Right lobe of liver (tissue), 6 donors: ENCODE data around the gene OAS3. TPM values are rescaled to one million over a fixed set of nuclear protein-coding genes. Genes with fewer than 3 reads are reported as not detected.

Source experiments
- ATAC-seq, 4 donors: fragments of 200-7000 bp; cut with Tn5 transposase; one replicate each; pipeline ENCODE4 v1.9.1; 2020; ENCODE audit warnings: mild to moderate bottlenecking in 4 of 4, moderate library complexity in 4 of 4
- DNase-seq, 3 donors: peaks; one replicate each; pipeline ENCODE4 v3.0.0-alpha.2; 2020
- H3K27ac ChIP-seq, 3 donors: fragments of 200-600 bp; one replicate each; pipeline ENCODE4 v1.8.0; 2022
- H3K27me3 ChIP-seq, 2 donors: fragments of 200-600 bp; one replicate each; pipeline ENCODE4 v1.8.0; 2022
- H3K36me3 ChIP-seq, 4 donors: fragments of 200-600 bp; sonication (generic) in 1 of 4; one replicate each; pipeline versions ENCODE4 v1.5.1 to v1.8.0; 2017 to 2022; ENCODE audit warnings: control low read depth in 1 of 4
- H3K4me1 ChIP-seq, 4 donors: fragments of 200-600 bp; sonication (generic) in 1 of 4; one replicate each; pipeline versions ENCODE4 v1.5.1 to v1.8.0; 2017 to 2022; ENCODE audit warnings: control low read depth in 1 of 4
- H3K4me3 ChIP-seq, 3 donors: fragments of 200-600 bp; one replicate each; pipeline ENCODE4 v1.8.0; 2022
- H3K9me3 ChIP-seq, 4 donors: fragments of 200-600 bp; sonication (generic) in 1 of 4; one replicate each; pipeline versions ENCODE4 v1.5.1 to v1.8.0; 2017 to 2022; ENCODE audit warnings: control low read depth in 1 of 4
- POLR2A ChIP-seq: fragments of 450-650 bp; IDR thresholded peaks from one replicate; pipeline ENCODE4 v1.6.1; 2017; ENCODE audit warnings: antibody characterized with exemption, mild to moderate bottlenecking
- WGBS: methylation state at CpG from one replicate; pipeline ENCODE4 v1.1.6; 2018; ENCODE audit warnings: low coverage, low lambda C conversion rate; ENCODE audit not compliant: insufficient coverage; ENCODE audit errors: missing lambda C conversion rate; 5-methylcytosine and 5-hydroxymethylcytosine counted together
- intact Hi-C, 2 donors: fragments of 100-400 bp; cut with DNase I; formaldehyde crosslinking; loops; one replicate each; pipeline versions ENCODE4 v1.11.2 to v1.14.1; 2022
- total RNA-seq, 6 experiments: library from RNA; depleted of rRNA in 2 of 6; stranded (reverse); fragments of >200 nt in 2 of 6; fragmentation: NEBNext Ultra II Directional in 3 of 6; extraction: Animal tissue kit (Norgen Biotek cat#: 25700) in 3 of 6; gene quantifications; one replicate each; pipeline versions ENCODE4 v1.1.0 to v1.2.4, GENCODE V29; 2016 to 2023
- TF ChIP-seq, protein P1 (sequence below), 4 donors: fragments of 200-600 bp in 3 of 4; fragments of 450-650 bp in 1 of 4; IDR thresholded peaks; one replicate each; pipeline versions ENCODE4 v1.5.1 to v1.8.0; 2016 to 2022; ENCODE audit warnings: antibody characterized with exemption in 4 of 4, mild to moderate bottlenecking in 2 of 4
- donor health status: DM: no; HTN: yes; CAD: no.
- donor health status: DM: no; HTN: no; CAD: no.
- donor health status: DM: no; HTN: no; CAD: no.
- donor health status: DM: no; HTN: yes; CAD: no.
- donor health status: DM: no; HTN: yes; CAD: no.

Gene OAS3
- total RNA-seq, 6 experiments from 2014 or later: 4.4 to 10.2 (median 7.2) TPM

DNA sequence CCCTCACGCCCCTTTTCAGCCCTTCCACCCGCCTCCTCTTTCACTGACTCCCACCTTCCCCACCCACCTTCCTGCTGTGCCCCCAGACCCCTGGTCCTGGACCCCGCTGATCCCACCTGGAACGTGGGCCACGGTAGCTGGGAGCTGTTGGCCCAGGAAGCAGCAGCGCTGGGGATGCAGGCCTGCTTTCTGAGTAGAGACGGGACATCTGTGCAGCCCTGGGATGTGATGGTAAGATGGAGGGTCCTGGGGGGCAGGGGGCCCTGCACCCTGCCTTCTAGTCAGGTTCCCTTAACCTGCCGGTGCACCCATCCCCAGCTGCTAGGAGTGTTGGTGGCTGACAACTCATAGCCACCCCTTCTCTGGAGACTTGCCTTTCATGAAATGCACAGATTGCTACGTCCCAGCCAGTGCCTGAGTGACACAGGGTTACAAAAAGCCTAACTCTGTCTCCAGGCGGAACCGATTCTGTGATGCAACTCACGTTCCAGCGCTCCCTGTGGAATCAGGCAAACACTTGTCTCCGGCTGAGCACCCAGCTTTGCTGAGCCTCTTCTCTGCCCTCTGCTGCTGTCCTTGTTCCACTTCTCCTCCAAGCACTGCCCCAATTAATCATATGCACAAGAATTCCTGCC lies 25.1 kb downstream of the OAS3 start:
- Histone ChIP-seq H3K9me3 (no peaks in the 10 kb centered on the region), H3K36me3 (peaks cover 0 to 8% (median 1%) of the 10 kb centered on the region in 4 donors), H3K27ac (no peak overlapping the region), H3K27me3 (no peaks in the 10 kb centered on the region), H3K4me1 (no peaks in the 10 kb centered on the region), H3K4me3 (no peak overlapping the region)
- DNase-seq (no peak), ATAC-seq (no peak)
- no peak for TF ChIP-seq POLR2A
- TF ChIP-seq, protein P1, sequence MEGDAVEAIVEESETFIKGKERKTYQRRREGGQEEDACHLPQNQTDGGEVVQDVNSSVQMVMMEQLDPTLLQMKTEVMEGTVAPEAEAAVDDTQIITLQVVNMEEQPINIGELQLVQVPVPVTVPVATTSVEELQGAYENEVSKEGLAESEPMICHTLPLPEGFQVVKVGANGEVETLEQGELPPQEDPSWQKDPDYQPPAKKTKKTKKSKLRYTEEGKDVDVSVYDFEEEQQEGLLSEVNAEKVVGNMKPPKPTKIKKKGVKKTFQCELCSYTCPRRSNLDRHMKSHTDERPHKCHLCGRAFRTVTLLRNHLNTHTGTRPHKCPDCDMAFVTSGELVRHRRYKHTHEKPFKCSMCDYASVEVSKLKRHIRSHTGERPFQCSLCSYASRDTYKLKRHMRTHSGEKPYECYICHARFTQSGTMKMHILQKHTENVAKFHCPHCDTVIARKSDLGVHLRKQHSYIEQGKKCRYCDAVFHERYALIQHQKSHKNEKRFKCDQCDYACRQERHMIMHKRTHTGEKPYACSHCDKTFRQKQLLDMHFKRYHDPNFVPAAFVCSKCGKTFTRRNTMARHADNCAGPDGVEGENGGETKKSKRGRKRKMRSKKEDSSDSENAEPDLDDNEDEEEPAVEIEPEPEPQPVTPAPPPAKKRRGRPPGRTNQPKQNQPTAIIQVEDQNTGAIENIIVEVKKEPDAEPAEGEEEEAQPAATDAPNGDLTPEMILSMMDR (IDR thresholded peaks at IDR 0.05): no peak
- intact Hi-C loops: no loop called here
- 78% methylated on average over 10 of the region's 14 CpGs for WGBS

DNA sequence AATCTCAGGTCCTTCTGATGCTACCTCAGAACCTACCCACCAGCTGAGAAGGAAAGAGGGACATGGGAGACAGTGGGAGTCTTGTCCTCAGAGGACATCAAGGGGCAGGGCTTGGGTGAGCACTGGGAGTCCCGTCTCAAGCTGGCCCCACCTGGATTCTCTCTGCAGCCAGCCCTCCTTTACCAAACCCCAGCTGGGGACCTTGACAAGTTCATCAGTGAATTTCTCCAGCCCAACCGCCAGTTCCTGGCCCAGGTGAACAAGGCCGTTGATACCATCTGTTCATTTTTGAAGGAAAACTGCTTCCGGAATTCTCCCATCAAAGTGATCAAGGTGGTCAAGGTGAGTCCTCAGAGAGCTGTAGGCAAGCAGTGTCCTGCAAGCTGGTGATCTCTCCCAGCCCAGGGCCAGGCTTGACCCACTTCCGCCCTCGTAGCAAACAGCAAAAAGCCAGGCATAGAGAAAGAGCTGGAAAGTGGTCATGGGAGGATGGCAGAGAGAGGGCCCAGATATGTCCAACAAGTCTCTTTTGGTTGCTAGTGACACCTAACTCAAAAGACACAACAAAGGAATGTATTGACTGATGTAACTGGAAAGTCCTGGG lies 25.9 kb downstream of the OAS3 start:
- DNase-seq (no peak), ATAC-seq (no peak)
- Histone ChIP-seq H3K27me3 (no peaks in the 10 kb centered on the region), H3K9me3 (no peaks in the 10 kb centered on the region), H3K36me3 (peaks cover 0 to 8% (median 1%) of the 10 kb centered on the region in 4 donors), H3K27ac (no peak overlapping the region), H3K4me3 (no peak overlapping the region), H3K4me1 (no peaks in the 10 kb centered on the region)
- intact Hi-C loops: no loop called here
- no peak for TF ChIP-seq POLR2A
- TF ChIP-seq, protein P1 (IDR thresholded peaks at IDR 0.05): no peak
- 88% methylated on average over 4 of the region's 6 CpGs for WGBS

DNA sequence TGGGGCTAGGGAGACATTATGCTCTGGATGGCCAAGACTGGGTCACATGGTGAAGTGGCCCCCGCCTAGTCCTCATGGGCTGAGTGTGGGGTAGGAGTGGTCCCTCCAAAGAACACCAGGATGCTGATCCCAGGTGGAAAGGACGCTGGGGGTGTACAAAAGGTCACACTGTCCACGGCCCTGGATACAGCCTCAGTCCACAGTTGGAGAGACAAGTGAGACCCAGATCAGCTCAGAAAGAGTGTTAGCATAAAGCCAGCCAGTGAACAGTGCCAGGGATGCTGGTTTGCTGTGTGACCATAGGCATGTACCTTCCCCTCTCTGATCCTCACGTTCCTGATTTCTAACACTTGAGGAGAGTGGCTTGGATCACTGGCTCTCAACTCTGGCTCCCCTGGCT lies 26.6 kb downstream of the OAS3 start:
- H3K36me3 ChIP-seq: peaks cover 0 to 8% (median 1%) of the 10 kb centered on the region in 4 donors
- H3K4me1 ChIP-seq: no peaks in the 10 kb centered on the region
- no peak for DNase-seq
- no CpG with 5 or more reads among the region's 4 CpGs for WGBS
- TF ChIP-seq POLR2A: no peak
- TF ChIP-seq, protein P1 (IDR thresholded peaks at IDR 0.05): no peak
- no peak overlapping the region for H3K27ac ChIP-seq
- ATAC-seq: no peak
- no peaks in the 10 kb centered on the region for H3K27me3 ChIP-seq
- H3K9me3 ChIP-seq: no peaks in the 10 kb centered on the region
- intact Hi-C loops: no loop called here
- H3K4me3 ChIP-seq: no peak overlapping the region

DNA sequence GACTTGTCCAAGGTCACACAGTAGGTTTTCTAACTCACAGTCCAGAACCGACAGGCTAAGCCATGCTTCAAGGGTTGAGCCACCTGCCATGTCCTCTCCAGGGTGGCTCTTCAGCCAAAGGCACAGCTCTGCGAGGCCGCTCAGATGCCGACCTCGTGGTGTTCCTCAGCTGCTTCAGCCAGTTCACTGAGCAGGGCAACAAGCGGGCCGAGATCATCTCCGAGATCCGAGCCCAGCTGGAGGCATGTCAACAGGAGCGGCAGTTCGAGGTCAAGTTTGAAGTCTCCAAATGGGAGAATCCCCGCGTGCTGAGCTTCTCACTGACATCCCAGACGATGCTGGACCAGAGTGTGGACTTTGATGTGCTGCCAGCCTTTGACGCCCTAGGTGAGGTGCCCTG lies 27.4 kb downstream of the OAS3 start:
- Histone ChIP-seq H3K36me3 (peaks cover 0 to 8% (median 1%) of the 10 kb centered on the region in 4 donors), H3K9me3 (no peaks in the 10 kb centered on the region), H3K4me3 (no peak overlapping the region), H3K4me1 (no peaks in the 10 kb centered on the region), H3K27ac (no peak overlapping the region), H3K27me3 (no peaks in the 10 kb centered on the region)
- intact Hi-C loops: no loop called here
- TF ChIP-seq POLR2A: no peak
- TF ChIP-seq, protein P1 (IDR thresholded peaks at IDR 0.05): no peak
- 92% methylated on average over 9 of the region's 15 CpGs for WGBS
- no peak for DNase-seq
- ATAC-seq: no peak
